Activated CD4-positive, alpha-beta T cell treated with anti-CD3 and anti-CD28 coated beads, Interleukin-2, amount 50 U/mL, for 16 hours (primary cell): ENCODE measurements around the gene ESPN.

Source experiments
- DNase-seq: peaks from one replicate; pipeline ENCODE4 v3.0.0-alpha.2; 2020

Gene ESPN

DNA sequence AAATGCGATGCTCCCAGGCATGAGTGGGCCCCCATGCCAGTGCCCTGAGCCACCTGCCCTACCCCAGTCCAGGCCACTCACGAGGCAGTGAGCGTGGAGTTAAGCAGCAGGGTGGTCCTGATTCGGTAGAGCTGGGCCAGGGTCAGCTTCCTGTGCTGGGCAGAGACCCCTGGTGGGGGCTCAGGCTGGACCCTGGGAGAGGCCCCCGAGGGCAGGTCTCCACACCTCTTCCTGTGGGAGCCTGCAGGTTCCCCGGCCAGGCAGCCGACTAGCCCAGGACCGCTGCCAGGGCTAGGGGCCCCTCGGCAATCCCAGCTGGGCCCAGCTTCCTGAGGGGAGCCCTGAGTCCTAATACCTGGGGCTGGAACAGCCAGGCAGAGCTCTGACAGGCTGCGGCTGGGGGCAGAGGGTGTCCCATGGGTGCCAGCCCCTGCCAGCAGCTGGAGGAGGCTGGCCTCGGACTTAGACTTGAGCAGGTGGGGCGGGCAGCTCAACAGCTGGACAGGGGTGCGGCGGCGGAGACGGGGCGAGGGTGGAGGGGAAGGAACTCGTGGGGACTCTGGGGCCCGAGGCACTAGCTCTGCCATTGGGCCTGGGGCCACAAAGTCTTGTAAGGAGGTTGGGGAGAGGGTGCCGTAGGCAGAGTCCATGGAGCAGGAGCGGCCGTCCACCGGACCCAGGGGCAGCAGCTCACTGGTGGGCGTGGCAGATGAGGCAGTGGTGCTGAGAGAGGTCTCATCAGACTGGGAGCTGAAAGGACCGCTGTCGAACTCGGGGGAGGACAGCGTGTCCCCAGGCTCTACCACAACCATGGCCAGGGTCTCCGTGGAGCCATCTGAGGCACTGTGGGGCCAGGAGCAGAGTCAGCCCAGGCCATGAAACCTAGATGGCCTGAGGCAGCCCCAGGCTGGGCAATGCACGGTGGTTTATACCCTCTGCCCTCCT lies 43.4 kb downstream of the ESPN start:
- no peak for DNase-seq

DNA sequence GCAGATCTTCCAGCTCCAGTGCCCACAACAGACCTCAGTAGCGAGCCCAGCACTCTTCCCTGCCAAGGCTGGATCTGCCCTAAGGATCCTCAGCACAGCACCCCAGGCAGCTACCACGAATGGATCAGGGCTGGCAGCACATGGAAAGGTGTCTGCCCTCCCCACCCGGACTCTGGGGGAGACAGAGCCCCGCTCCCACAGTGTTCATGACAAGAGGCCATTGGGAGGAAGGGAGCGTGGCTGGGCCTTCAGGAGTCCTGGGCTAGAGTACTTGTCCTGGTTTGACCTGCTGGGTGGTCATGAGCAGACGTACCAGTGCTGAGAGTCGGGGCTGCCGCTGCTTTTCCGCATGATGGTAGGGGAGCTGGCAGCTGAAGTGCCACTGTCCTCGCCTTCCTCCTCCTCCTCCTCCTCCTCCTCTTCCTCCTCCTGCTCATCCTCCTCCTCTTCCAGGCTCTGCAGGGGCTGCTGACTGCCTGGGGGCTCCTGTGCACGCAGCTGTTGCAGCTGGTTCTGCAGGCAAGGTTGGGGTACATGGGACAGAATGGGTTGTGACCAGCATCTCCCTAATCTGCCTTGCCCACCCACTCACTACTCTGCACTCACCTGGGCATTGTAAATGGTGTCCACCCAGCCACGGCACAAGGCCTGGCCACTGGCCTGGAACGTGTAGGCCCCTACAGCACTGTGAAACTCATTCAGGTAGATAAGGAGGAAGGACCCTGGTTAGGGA lies 44.3 kb downstream of the ESPN start:
- no peak for DNase-seq

GRCh38 chr1:6470132-6471085 lies 45.8 kb downstream of the ESPN start:
- no peak for DNase-seq

GRCh38 chr1:6471086-6471969 lies 46.8 kb downstream of the ESPN start:
- DNase-seq: no peak

DNA sequence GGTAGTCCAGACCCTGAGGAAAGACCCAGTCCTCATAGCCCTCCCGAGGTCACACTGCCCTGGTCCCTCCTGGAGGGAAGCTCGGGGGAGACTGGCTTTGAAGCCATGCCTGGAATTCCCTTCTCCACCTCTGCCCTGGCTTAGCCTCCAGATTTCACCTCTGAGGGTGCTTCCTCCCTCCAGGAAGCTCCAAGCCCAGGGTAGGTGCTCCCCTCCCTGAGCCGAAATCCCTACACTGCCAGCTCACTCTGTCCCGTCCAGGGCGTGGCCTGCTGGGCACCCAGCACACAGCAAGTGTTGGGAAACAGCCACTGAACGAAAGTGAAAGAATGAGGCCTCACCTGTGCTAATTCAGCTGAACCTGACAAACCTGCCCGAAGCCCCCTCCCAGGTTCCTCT lies 47.4 kb downstream of the ESPN start:
- no peak for DNase-seq

DNA sequence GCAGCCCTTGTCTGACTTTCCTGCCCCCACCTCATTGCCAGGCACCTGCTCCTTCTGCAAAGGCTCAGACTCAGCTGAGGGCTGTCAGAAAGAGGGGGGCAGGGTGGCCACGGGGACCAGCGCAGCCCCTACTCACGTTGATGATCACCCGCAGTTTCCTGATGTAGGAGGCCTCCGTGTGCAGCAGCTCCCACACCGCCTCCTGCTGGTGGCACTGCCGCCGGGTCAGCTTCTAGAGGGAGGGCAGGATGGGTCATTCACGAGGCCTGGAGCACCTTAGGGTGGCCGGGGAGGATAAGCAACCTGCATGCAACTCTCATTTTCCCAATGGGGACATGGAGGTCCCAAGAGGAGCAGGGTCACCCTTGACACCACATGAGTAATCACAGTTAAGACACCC lies 47.8 kb downstream of the ESPN start:
- no peak for DNase-seq

GRCh38 chr1:6473156-6473555 lies 48.6 kb downstream of the ESPN start:
- no peak for DNase-seq

DNA sequence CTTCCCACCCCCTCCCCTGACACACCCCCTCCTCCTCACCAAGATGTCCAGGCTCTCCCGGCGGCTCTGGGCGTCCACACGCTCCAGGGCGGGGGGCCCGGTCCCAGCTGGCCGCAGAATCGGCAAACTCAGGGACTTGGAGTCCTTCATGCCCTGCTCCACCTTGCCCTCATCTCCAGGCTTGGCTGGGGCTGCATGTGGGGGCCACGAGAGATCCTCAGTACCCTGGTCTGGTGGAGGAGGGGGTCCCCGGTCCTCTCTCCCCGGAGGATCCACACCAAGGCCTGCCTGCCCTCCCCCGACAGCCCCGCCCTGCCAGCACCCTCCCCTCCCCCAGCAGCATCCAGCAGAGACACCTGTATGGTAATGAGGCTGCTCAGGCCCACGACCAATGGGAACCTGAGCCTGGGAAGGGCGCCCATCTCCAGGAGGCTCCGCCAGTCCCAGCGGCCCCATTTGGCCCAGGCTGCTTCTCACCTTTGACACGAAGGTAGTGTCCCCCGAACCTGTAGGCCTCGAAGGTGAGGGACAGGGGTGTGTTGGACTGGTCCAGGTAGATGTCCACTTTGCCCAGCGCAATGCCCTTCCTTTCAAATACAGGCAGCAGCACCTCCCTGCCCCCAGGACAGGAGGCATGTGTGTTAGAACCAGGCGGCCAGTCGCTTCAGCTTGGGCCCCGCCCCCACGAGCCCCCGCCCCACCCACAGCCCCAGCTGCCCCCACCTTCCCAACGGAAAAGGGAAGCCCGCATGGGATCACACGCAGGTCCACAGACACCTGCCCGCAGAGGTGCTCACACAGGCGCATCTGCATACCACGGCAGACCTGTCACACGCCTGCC lies 49.6 kb downstream of the ESPN start:
- no peak for DNase-seq

DNA sequence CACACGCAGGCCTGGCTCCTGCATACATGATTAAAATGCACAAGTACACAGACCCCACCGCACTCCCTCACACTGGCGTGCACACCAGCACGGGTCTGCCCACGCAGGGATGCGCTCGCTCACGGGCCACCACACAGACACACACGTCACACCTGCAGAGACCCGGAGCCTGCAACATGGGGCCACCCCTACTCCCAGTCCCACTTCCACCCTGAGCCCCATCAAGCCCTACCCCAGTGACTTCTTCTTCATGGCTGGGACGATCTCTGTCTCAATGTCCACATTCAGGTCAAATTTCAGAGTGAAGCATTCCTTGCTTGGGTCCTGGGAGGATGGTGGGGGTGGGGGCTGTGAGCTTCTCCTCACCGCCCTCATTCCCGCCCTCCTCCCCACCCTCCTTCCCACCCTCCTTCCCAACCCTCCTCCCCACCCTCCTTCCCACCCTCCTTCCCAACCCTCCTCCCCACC lies 50.3 kb downstream of the ESPN start:
- no peak for DNase-seq

DNA sequence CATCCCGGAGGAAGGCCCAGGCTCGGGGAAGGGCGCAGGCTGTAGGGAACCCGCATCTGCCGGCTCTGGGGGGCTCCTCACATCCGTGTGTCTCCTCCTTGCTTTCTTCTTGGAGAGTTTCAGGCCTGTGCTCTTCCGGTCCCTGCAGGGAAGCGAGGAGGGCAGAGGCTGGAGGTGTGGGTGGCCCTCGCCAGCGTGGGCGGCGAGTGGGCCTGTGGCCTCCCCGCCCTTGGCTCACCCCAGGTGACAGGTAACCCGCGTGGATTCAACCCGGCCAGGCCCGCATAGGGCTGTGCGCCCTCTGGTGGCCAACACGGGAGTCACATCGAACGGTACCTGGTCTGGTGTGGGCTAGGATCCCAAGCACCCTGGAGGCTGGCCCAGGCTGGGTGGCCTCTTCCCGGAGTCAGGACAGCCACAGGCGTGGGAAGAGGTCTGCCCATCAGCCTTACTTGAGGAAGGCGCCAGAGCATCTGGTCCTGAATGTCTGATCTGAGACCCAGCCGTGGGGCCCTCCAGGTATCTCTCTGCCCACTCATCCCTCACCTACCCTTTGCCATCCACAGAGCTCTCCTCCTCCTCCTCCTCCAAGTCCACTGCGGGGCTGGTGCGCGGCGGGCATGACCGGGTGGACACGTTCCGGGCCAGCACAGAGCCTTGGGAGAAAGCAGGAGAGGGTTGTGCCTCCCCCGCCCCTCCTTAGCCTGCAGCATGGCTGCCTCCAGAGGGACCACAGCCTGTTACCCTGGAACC lies 51.0 kb downstream of the ESPN start:
- DNase-seq: peak; percentile 69

GRCh38 chr1:6476483-6476882 lies 51.9 kb downstream of the ESPN start:
- no peak for DNase-seq

- no peak for DNase-seq
These were observed 52.7 kb downstream of the ESPN start for GRCh38 chr1:6477039-6477820.

DNA sequence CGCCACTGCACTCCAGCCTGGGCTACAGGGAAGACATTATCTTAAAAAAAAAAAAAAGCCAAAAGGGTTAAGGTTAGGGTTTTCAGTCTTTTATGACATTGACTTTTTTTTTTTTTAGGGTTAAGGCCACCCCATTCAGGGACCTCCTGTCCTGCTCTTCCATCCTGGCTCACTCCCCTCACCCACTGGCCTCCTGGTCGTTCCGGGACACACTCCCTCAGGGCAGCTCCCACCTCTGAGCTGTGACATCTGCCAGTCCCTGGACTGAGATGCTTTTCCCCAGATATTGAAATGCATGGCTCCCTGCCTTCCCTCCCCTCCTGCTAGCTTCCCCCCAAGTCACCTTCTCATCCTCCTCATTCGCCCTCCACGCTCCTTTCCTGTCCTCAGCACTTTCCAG lies 57.2 kb downstream of the ESPN start:
- no peak for DNase-seq

GRCh38 chr1:6483017-6483760 lies 58.6 kb downstream of the ESPN start:
- DNase-seq: no peak

GRCh38 chr1:6483761-6484117 lies 59.2 kb downstream of the ESPN start:
- DNase-seq: no peak

DNA sequence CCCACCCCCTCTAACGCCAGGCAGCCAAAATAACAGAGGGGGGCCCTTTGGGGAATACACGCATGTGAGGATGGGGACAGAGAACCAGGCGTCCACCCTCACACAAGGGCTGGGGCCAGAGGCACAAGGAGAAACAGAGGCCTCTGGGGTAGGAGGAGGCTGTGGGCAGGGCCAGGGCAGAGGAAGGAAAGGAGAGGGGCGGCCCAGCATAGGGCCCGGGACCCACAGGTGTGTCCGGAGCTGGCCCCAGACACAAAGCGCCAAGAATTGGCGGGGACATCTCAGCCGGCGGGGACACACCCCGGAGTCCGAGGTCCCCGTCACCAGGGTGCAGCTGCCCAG lies 60.2 kb downstream of the ESPN start:
- DNase-seq: no peak

GRCh38 chr1:6485168-6486101 lies 60.9 kb downstream of the ESPN start:
- DNase-seq: no peak
